C4-2B (cell line): ENCODE data around the gene ZNF521.

Source experiments
- H3K27ac ChIP-seq: fragments of 450-650 bp; 2 replicates; pipeline ENCODE4 v1.5.1; 2017
- ZFX ChIP-seq: fragments of 450-650 bp; IDR thresholded peaks from 2 replicates; pipeline ENCODE4 v1.6.1; 2017
- TF ChIP-seq, protein P1 (sequence below): fragments of 450-650 bp; conservative IDR thresholded peaks from 2 replicates; pipeline ENCODE4 v1.5.1; 2017; ENCODE audit warnings: mild to moderate bottlenecking

ZNF521 gene

DNA sequence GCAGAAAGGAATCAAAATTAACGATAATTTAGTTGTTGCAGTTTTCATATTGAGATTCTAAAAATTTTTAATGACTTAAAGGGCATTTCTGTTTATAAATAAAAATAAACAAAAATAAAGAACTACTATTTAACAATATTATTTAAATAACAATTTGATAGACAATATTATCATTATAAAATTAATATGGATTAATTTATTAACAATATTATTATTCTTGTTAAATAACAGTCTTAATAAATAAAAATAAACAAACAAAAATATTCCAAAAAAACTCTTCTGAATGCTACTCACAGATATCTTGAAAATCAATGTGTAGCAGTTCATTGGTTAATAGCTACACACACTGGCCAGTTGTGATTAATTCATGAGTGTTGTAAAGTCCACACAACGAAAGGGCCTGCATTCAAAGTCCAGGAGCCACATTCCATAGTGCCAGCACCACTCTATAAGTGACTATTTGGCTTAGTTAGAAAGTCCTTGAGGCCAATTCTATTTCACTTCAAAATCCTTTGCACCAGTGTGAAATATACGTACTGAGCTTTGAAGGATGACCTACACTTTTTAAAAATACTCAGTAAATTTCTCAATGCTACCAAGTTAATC is 117.1 kb downstream of the ZNF521 start:
- TF ChIP-seq, protein P1, sequence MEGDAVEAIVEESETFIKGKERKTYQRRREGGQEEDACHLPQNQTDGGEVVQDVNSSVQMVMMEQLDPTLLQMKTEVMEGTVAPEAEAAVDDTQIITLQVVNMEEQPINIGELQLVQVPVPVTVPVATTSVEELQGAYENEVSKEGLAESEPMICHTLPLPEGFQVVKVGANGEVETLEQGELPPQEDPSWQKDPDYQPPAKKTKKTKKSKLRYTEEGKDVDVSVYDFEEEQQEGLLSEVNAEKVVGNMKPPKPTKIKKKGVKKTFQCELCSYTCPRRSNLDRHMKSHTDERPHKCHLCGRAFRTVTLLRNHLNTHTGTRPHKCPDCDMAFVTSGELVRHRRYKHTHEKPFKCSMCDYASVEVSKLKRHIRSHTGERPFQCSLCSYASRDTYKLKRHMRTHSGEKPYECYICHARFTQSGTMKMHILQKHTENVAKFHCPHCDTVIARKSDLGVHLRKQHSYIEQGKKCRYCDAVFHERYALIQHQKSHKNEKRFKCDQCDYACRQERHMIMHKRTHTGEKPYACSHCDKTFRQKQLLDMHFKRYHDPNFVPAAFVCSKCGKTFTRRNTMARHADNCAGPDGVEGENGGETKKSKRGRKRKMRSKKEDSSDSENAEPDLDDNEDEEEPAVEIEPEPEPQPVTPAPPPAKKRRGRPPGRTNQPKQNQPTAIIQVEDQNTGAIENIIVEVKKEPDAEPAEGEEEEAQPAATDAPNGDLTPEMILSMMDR: no peak
- TF ChIP-seq ZFX: no peak

DNA sequence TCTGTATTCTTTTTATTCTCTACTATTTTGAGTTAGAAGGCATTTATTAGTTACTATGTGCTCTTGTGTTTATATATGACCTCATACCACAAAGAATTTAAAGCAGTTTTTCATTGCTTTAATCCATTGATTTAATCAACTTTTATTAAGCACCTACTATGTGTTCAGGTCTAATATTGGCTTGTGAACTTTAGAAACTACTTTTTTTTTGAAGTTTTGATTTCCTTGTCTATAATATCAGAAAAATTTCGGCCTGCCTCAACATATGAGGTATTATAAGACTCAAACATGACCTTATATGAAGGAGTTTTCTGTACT is 117.7 kb downstream of the ZNF521 start:
- H3K27ac ChIP-seq: no peak overlapping the region
- TF ChIP-seq, protein P1: no peak
- no peak for TF ChIP-seq ZFX

More for the DNA sequence above, 117.1 kb downstream of the ZNF521 start:
- H3K27ac ChIP-seq: no peak overlapping the region

DNA sequence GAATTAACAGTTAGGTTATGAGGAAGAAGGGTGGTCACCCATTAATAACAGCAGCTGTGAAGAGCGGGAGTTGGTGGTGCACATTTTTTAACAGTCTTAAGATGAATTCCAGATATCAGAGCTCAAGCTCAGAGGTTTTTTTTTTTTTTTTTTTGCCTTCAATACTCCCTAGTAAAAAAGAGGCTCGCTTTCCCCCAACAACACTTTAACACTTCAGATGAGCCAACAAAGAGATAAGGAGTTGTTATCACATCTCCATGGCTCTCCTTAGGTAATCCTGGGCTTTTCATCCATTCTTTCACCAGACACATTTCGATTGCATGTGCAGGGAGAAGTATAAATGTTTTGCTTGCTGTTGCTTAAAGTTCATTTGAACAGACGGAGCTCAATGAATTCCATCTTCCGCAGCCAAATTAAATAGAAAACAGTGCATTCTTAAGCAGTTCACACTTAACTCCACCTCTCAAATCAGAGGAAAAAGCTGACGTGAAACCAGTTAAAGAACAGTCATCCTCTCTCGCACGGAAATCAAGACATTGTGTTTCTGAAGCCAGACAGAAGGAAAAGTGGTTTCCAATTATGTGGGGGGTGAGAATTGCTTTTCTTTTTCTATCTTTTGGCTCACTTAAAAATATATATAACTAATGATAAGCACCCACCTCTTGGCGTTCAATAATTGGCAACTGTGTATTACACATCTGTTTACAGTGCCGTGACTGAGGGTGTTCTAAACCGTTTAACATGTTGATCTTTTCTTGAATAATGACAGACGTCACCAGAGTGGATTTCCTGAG is 118.2 kb downstream of the ZNF521 start:
- TF ChIP-seq ZFX: no peak
- TF ChIP-seq, protein P1: no peak
- no peak overlapping the region for H3K27ac ChIP-seq

DNA sequence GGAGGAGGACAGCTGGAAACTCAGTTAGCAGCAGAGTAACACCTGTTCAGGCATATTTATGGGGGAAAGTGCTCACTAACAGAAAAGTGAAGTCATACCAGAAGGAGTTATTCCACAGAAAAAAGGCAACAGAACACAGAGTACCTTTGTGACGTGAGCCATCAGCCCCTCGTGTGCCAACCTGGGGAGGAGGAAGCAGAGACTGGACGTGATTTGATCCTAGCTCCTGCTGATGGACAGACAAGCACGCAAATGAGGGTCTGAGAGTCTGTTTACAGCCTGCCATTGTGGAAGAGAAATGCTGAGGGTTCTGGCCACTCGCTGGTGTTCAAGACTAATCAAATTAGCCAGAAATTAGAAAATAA is 120.7 kb downstream of the ZNF521 start:
- TF ChIP-seq, protein P1: no peak
- TF ChIP-seq ZFX: no peak
- H3K27ac ChIP-seq: no peak overlapping the region

DNA sequence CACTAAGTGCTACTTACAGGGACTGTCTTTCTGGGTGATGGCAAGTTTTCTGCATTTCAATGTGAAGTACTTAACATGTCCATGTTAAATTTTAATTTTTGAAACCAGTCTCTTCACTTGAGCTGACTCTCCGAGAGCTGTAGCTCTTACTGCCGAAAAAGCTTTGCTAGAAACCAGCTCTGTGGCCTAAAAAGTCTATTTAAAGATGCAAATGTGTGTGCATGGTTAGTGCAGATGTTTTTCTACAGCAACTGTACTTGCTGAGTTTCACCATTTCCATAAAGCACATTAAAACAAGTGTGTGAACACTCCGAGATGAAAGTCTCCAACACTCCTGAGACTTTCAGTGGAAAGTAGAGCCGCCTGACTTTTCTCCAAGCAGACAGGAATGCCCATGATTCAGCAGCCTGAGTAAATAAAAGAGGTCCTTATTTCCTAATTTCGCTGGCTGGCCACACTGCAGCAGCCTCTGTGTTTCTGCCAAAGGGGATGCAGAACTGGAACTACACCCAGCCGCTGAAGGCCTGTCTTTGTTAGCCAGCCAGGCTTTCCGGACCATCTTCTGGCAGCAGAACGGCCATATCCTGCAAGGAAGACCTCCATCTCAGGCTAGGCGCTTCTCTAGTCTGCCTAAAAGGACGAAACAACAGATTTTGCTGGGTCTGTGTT is 121.2 kb downstream of the ZNF521 start:
- TF ChIP-seq, protein P1: no peak
- no peak for TF ChIP-seq ZFX
- H3K27ac ChIP-seq: no peak overlapping the region

DNA sequence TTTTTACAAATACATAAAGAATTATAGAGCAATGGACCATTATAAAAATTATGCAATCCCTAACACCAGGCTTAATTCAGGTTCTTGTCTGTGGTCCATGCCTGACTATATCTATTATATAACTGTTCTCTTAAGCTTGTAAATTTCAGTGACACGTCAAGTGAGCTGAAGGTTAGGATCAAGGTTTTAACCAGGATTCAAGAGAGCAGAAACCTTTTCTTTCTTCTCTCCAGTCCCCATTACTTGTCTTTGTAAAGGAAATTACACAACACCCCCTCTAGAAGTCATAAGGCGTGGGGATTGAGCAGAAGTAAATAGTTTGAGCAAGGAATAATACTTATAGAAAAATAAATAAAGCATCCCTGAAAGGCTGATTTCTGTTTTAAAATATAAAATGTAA is 122.0 kb downstream of the ZNF521 start:
- TF ChIP-seq, protein P1: no peak
- no peak for TF ChIP-seq ZFX
- no peak overlapping the region for H3K27ac ChIP-seq

DNA sequence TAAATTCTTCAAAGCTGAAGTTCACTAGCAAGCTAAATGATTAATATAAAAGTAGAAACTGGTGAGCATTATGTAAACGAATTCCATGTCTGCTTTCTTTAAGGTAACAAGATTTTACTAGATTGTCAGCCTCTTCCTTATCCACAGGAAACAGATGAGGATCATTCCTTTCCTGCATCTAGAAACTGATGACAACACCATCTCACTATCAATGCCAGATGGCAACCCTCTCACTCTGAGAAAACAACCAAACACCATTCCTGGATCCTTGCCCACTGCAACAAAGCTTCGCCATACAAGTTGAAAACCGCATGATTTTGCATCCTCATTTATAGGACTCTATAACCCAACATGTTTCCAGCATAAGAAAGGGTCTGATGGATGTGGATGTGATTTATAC is 122.9 kb downstream of the ZNF521 start:
- no peak overlapping the region for H3K27ac ChIP-seq
- no peak for TF ChIP-seq ZFX
- TF ChIP-seq, protein P1: no peak
